Upper lobe of left lung (tissue), 4 donors: ENCODE measurements around the gene LAMA3.

Experiments used
- CTCF ChIP-seq, 6 experiments: fragments of 450-650 bp in 4 of 6; fragments of 200-600 bp in 2 of 6; sonication (generic) in 2 of 6; IDR thresholded peaks; one replicate each; pipeline ENCODE4 v1.5.1; 2016 to 2019; ENCODE audit warnings: antibody characterized with exemption in 6 of 6
- POLR2A ChIP-seq, 4 donors: fragments of 450-650 bp; IDR thresholded peaks; one replicate each; pipeline ENCODE4 v1.5.1; 2016 to 2017; ENCODE audit warnings: antibody characterized with exemption in 4 of 4, mild to moderate bottlenecking in 2 of 4
- POLR2AphosphoS5 ChIP-seq, 2 donors: sonication (generic); formaldehyde crosslinking; IDR thresholded peaks; one replicate each; pipeline ENCODE4 v1.5.1; 2017; ENCODE audit warnings: antibody characterized with exemption in 2 of 2

DNA sequence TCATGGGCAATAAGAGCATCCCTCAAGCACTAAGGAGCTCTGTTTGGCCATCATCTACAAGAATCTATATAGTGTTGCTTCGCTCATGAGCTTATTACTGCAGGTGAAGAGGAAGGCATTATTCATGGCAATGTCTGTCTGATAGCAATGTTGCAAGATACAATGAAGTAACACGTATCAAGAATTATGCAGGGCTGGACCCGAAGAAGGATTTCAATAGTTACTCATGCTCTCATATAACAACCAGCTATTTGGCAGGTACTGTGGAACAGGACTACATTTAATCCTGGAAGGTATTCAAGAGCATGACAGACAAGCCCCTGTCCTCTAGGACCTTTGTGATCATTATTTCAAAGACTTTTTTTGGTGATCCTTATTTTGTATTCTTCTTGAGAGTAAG, 109.6 kb downstream of the LAMA3 start:
- no peak for TF ChIP-seq POLR2A (IDR thresholded peaks at IDR 0.05)
- no peak for TF ChIP-seq POLR2AphosphoS5 (IDR thresholded peaks at IDR 0.05)
- TF ChIP-seq CTCF (IDR thresholded peaks at IDR 0.05): no peak
